DOHH2 (cell line): Measurements from ENCODE around the gene NNAT.
"Not testable (repeated sequence)": the region's sequence is repeated elsewhere in the genome, so short reads cannot be mapped to it uniquely, and the experiment has no call there.

ENCODE experiments used
- H3F3A ChIP-seq: fragments of 200-600 bp; sonication (generic), shearing (Covaris generic); 2 replicates; pipeline ENCODE4 v1.6.0; 2016; ENCODE audit warnings: antibody characterized with exemption, mild to moderate bottlenecking; ENCODE audit not compliant: control insufficient read depth, insufficient read depth
- H3K27ac ChIP-seq: fragments of 200-600 bp; sonication (generic); 2 replicates; pipeline ENCODE4 v1.5.1; 2014; ENCODE audit warnings: low read depth, mild to moderate bottlenecking, low read length, moderate library complexity
- H3K27me3 ChIP-seq: fragments of 200-600 bp; sonication (generic); 2 replicates; pipeline ENCODE4 v1.6.1; 2014; ENCODE audit warnings: mild to moderate bottlenecking, low read length, mixed read lengths; ENCODE audit not compliant: control insufficient read depth
- H3K36me3 ChIP-seq: fragments of 200-600 bp; sonication (generic); 2 replicates; pipeline ENCODE4 v1.6.1; 2014; ENCODE audit warnings: mild to moderate bottlenecking, low read length, moderate library complexity, mixed read lengths; ENCODE audit not compliant: control insufficient read depth
- H3K4me1 ChIP-seq: fragments of 200-600 bp; sonication (generic); 2 replicates; pipeline ENCODE4 v1.6.1; 2014; ENCODE audit warnings: mild to moderate bottlenecking, low read length, mixed read lengths; ENCODE audit not compliant: control insufficient read depth
- H3K4me2 ChIP-seq: fragments of 200-600 bp; sonication (generic); 2 replicates; pipeline ENCODE4 v1.6.0; 2014; ENCODE audit warnings: mild to moderate bottlenecking, low read length, moderate library complexity
- H3K4me3 ChIP-seq: fragments of 200-600 bp; sonication (generic); 2 replicates; pipeline ENCODE4 v1.5.1; 2014; ENCODE audit warnings: mild to moderate bottlenecking, low read length, mixed read lengths
- H3K79me2 ChIP-seq: fragments of 200-600 bp; sonication (generic); 2 replicates; pipeline ENCODE4 v1.6.1; 2014; ENCODE audit warnings: mild to moderate bottlenecking, low read length, mixed read lengths; ENCODE audit not compliant: control insufficient read depth
- H3K9me2 ChIP-seq: fragments of 200-600 bp; sonication (generic); replicated peaks from 2 replicates; pipeline ENCODE4 v1.6.1; 2014; ENCODE audit warnings: mild to moderate bottlenecking, low read length, mixed read lengths; ENCODE audit not compliant: control insufficient read depth
- H3K9me3 ChIP-seq: fragments of 200-600 bp; sonication (generic); 2 replicates; pipeline ENCODE4 v1.6.1; 2014; ENCODE audit warnings: antibody characterized with exemption, low read length, mixed read lengths; ENCODE audit not compliant: control insufficient read depth, insufficient read depth
- H4K20me1 ChIP-seq: fragments of 200-600 bp; sonication (generic); 2 replicates; pipeline ENCODE4 v1.6.0; 2014; ENCODE audit warnings: low read depth, mild to moderate bottlenecking, antibody characterized with exemption, low read length, moderate library complexity; ENCODE audit not compliant: control insufficient read depth, insufficient read depth
- CTCF ChIP-seq: fragments of 200-600 bp; sonication (generic); IDR thresholded peaks from one replicate; pipeline ENCODE4 v1.5.1; 2014; ENCODE audit warnings: antibody characterized with exemption, mild to moderate bottlenecking, low read depth, low read length; ENCODE audit not compliant: poor library complexity, severe bottlenecking
- EZH2phosphoT487 ChIP-seq: fragments of 200-600 bp; sonication (generic); IDR thresholded peaks from 2 replicates; pipeline ENCODE4 v1.6.1; 2017; ENCODE audit warnings: borderline replicate concordance, mild to moderate bottlenecking, antibody characterized with exemption, low read length, moderate library complexity, mixed read lengths

Gene NNAT

GRCh38 chr20:37480919-37481318, 40.1 kb upstream of the NNAT start:
- H3K4me3 ChIP-seq: no peak overlapping the region
- no peaks in the 10 kb centered on the region for H3K79me2 ChIP-seq
- no peaks in the 10 kb centered on the region for H3K9me2 ChIP-seq
- no peak overlapping the region for H3K4me2 ChIP-seq
- peaks cover 9% of the 10 kb centered on the region for H3K27me3 ChIP-seq
- no peaks in the 10 kb centered on the region for H4K20me1 ChIP-seq
- H3K36me3 ChIP-seq: no peaks in the 10 kb centered on the region
- TF ChIP-seq CTCF: no peak
- no peak for TF ChIP-seq EZH2phosphoT487
- H3K9me3 ChIP-seq: no peaks in the 10 kb centered on the region
- no peak overlapping the region for H3K27ac ChIP-seq
- H3F3A ChIP-seq: no peaks in the 10 kb centered on the region
- no peaks in the 10 kb centered on the region for H3K4me1 ChIP-seq

- H3K9me3 ChIP-seq: no peaks in the 10 kb centered on the region
- no peak overlapping the region for H3K4me2 ChIP-seq
- no peaks in the 10 kb centered on the region for H3K36me3 ChIP-seq
- H3K4me1 ChIP-seq: no peaks in the 10 kb centered on the region
- H4K20me1 ChIP-seq: no peaks in the 10 kb centered on the region
- TF ChIP-seq EZH2phosphoT487 (no peak), CTCF (no peak)
- no peaks in the 10 kb centered on the region for H3F3A ChIP-seq
- no peaks in the 10 kb centered on the region for H3K9me2 ChIP-seq
- H3K79me2 ChIP-seq: no peaks in the 10 kb centered on the region
- no peak overlapping the region for H3K27ac ChIP-seq
- H3K27me3 ChIP-seq: peaks cover 9% of the 10 kb centered on the region
- no peak overlapping the region for H3K4me3 ChIP-seq
Observed at GRCh38 chr20:37481610-37482009, 39.4 kb upstream of the NNAT start.

- Histone ChIP-seq H3K4me2 (no peak overlapping the region), H3K4me1 (peaks cover 6% of the 10 kb centered on the region; the same call in 1 of the 2 replicates), H3K4me3 (no peak overlapping the region), H3K27ac (no peak overlapping the region), H3K9me3 (no peaks in the 10 kb centered on the region), H3K27me3 (peaks cover 3% of the 10 kb centered on the region; the same call in 1 of the 2 replicates), H3K9me2 (no peaks in the 10 kb centered on the region), H3F3A (no peaks in the 10 kb centered on the region), H4K20me1 (no peaks in the 10 kb centered on the region), H3K36me3 (no peaks in the 10 kb centered on the region), H3K79me2 (no peaks in the 10 kb centered on the region)
- TF ChIP-seq EZH2phosphoT487 (no peak), CTCF (no peak)
Observed at GRCh38 chr20:37484331-37484730, 36.7 kb upstream of the NNAT start.

- H4K20me1 ChIP-seq, H3K36me3 ChIP-seq, H3K9me3 ChIP-seq, H3F3A ChIP-seq, H3K27ac ChIP-seq, H3K4me1 ChIP-seq, H3K4me2 ChIP-seq, H3K9me2 ChIP-seq, H3K79me2 ChIP-seq, H3K27me3 ChIP-seq, H3K4me3 ChIP-seq: not testable (repeated sequence)
Observed at GRCh38 chr20:37486209-37486608, 34.8 kb upstream of the NNAT start.
